HG02870 (cell line): Measurements from ENCODE around the gene DAZ1.
"Not testable (repeated sequence)": the region's sequence is repeated elsewhere in the genome, so short reads cannot be mapped to it uniquely, and the experiment has no call there.

Experiments
- ATAC-seq: cut with Tn5 transposase; IDR thresholded peaks from one replicate; pipeline ENCODE4 v1.9.1; 2021; ENCODE audit warnings: mild to moderate bottlenecking, moderate library complexity; ENCODE audit not compliant: unreplicated experiment

Gene DAZ1, protein sequence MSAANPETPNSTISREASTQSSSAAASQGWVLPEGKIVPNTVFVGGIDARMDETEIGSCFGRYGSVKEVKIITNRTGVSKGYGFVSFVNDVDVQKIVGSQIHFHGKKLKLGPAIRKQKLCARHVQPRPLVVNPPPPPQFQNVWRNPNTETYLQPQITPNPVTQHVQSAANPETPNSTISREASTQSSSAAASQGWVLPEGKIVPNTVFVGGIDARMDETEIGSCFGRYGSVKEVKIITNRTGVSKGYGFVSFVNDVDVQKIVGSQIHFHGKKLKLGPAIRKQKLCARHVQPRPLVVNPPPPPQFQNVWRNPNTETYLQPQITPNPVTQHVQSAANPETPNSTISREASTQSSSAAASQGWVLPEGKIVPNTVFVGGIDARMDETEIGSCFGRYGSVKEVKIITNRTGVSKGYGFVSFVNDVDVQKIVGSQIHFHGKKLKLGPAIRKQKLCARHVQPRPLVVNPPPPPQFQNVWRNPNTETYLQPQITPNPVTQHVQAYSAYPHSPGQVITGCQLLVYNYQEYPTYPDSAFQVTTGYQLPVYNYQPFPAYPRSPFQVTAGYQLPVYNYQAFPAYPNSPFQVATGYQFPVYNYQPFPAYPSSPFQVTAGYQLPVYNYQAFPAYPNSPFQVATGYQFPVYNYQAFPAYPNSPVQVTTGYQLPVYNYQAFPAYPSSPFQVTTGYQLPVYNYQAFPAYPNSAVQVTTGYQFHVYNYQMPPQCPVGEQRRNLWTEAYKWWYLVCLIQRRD

DNA sequence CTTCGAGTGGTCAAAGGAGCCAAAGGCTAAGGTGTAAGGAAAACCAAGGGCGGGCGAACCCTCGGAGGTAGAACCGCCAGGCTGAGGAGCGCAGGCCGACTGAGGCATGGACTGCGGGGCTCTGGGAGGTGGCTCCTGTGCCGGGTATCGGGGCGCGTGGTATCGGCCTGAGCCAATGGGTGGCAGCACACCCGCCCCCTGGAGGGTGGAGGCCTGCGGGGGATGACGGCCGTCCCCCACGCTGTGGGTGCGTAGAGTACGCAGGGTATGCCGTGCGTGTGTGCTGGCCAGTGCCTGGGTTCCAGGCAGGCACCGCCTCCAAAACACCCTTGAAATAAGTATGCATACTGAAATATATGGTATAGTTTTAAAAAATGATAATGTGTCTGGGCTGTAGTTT is at the start of gene DAZ1:
Gene DAZ1 (minus strand): TSS at position 101 of the 400 bp plus-strand sequence. CDS start 208 bp downstream, outside the sequence.
- ATAC-seq = not testable (repeated sequence)

GRCh38 chrY:23219233-23219632 is 20.4 kb upstream of the DAZ1 start, which contains the start of gene DAZ2:
TSS of gene DAZ2 (plus strand) at chrY:23219533. CDS start at chrY:23219741, 208 bp downstream.
- ATAC-seq = not testable (repeated sequence)

- not testable (repeated sequence) for ATAC-seq
Observed at GRCh38 chrY:23210681-23211080, 11.9 kb upstream of the DAZ1 start.

DNA sequence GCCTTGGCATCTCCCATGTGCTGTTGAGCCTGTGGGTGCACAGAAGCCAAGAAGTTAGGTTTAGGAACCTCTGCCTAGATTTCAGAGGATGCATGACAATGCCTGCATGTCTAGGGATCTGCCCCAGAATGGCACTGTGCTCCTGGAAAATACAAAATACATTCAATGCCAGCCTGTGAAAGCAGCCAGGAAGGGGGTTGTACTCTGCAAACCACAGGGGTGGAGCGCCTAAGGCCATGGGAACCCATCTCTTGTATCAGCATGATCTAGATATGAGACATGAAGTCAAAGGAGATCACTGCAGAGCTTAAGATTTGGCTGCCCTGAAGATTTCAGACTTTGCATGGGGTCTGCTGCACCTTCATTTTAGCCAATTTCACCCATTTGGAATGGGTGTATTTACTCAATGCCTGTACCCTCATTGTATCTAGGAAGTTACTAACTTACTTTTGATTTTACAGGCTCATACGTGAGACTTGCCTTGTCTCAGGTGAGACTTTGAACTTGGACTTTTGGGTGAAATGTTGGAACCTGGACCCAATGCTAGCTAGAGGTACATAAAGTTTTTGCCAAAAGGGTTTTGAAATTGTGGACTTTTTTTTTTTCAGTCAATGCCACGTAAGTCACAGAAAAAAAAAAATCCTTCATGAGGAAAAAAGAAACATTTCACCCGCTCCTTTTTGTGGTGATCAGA is 11.1 kb upstream of the DAZ1 start:
- not testable (repeated sequence) for ATAC-seq

DNA sequence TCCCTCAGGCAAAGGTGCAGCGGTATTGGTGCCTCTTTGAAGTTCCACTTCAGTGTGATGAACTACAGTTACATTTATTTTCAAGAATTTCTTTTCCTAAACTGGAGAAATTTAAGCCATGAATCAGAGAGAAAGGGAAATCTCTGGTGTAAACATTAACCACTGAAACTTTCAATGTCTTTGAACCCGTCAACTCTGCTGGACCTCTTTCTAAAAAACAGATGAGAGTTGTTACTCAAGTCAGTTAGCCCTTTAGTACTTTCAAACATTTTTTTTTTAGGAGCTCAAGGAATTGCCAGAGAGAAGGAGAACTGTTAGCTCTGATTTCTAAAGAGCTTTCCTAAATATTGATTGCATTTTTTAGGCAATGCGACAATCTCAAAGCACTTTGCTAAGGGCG is 8.6 kb upstream of the DAZ1 start:
- not testable (repeated sequence) for ATAC-seq
